Stimulated activated CD8-positive, alpha-beta memory T cell treated with anti-CD3 and anti-CD28 coated beads, Interleukin-4, amount 100 ng/mL, for 1 hour (primary cell): ENCODE measurements around the gene ASGR1.
A peak's percentile ranks its signal among the peaks of the same experiment; 100 is the strongest.
"Not testable (repeated sequence)": the region's sequence is repeated elsewhere in the genome, so short reads cannot be mapped to it uniquely, and the experiment has no call there.

Source experiments
- DNase-seq, 2 donors: peaks; one replicate each; pipeline ENCODE4 v3.0.0-alpha.2; 2020; ENCODE audit warnings: low read depth in 2 of 2, low spot score in 1 of 2

ASGR1 gene

DNA sequence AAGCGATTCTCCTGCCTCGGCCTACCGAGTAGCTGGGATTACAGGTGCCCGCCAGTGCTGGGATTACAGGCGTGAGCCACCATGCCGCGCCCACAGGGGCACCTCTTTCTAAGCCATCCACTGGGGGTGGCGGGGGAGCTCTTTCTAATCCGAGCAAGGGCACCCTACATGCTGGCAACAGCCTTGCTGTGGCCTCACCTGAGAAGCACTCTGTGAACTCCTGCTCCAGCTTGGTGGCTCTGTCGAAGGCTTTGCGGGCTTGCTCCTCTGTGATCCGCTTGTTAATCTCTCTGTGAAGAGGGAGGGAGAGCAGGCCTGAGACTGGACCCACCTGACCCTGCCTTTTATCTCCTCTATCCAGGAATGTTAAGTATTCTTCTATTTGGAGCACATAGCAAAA, 11.9 kb upstream of the ASGR1 start:
- DNase-seq = no peak

DNA sequence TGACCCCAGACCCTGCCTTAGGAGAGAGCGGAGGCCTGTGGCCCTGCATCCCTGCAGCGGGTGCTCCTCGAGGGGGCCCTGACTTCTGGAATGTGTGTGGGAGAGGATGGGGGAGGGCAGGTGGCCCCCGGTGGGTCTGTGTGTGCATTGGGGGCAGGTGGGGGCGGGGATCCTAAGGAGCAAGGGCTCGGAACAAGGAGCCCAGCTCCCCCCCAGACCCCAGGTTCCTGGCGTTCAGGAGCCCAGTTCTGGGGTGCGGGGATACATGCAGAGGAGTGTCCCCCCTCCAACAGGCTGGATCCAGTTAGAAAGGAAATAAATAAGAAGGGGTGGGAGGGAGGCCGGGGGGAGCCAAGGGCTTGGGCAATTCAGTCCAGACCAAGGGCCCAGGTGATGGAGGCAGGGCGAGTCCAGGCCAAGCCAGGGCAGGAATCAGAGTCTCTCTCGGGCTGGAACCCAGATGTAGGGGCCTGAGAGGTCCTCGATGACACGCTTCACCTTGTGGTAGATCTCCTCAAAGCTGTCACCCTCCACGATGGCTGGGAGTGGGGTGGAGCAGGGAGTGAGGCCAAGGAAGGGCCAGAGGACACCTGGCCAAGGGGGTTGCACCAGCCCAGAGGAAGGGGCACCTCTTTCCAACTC, 11.2 kb upstream of the ASGR1 start:
- DNase-seq = no peak

- no peak for DNase-seq
Observed at GRCh38 chr17:7186241-7186640, 7.1 kb upstream of the ASGR1 start.

DNA sequence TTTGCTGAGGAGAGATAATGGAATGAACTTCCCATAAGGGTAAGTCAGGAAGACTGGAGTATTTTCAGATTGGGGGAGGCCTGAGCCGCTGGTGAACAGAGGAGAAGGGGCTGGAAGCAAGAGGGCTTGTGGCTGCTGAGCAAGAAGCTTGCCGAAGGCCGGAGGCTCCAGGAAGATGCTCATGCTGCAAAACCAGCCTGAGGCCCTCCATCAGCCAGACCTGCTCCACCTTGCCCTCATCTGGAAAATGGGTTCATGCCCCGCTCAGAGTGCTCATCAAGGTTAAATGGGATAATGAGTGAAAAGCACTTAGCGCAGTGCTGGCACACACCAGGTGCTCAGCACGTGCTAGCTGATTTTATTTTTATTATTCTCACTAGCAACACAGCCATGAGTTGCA, 5.5 kb upstream of the ASGR1 start:
- no peak for DNase-seq

GRCh38 chr17:7184091-7184488, 4.9 kb upstream of the ASGR1 start:
- no peak for DNase-seq

- DNase-seq = no peak
Observed at GRCh38 chr17:7183433-7184090, 4.4 kb upstream of the ASGR1 start.

DNA sequence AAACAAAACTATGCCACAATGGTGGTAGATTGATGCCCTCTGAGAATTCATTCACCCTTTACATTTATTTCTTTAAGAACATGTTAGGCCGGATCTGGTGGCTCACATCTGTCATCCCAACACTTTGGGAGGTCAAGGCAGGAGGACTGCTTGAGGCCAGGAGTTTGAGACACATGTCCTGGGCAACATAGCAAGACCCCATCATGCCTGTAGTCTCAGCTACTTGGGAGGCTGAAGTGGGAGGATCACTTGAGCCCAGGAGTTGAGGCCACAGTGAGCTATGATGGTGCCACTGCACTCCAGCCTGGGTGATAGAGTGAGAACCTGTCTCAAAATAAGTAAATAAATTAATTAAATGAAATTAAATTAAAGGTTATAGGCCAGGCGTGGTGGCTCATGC, 2.9 kb upstream of the ASGR1 start:
- DNase-seq = not testable (repeated sequence)

DNA sequence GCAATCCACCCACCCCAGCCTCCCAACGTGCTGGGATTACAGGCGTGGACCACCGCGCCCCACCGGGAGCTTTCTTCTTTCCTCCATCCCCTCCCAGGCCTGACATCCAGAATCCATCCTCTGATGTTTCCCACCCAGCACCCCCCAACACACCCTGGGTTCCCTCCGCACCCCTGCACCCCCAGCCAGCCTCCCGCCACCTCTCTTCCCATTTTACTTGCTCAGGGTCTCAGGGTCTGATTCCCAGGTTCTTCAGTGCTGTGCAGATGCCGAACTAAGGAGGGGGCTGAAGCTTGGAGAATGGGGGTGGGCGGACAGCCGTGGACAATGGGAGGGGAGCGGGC, 225 bp downstream of the ASGR1 start:
- no peak for DNase-seq

- DNase-seq = no peak
Observed at GRCh38 chr17:7177954-7178477, 1.2 kb downstream of the ASGR1 start.

DNA sequence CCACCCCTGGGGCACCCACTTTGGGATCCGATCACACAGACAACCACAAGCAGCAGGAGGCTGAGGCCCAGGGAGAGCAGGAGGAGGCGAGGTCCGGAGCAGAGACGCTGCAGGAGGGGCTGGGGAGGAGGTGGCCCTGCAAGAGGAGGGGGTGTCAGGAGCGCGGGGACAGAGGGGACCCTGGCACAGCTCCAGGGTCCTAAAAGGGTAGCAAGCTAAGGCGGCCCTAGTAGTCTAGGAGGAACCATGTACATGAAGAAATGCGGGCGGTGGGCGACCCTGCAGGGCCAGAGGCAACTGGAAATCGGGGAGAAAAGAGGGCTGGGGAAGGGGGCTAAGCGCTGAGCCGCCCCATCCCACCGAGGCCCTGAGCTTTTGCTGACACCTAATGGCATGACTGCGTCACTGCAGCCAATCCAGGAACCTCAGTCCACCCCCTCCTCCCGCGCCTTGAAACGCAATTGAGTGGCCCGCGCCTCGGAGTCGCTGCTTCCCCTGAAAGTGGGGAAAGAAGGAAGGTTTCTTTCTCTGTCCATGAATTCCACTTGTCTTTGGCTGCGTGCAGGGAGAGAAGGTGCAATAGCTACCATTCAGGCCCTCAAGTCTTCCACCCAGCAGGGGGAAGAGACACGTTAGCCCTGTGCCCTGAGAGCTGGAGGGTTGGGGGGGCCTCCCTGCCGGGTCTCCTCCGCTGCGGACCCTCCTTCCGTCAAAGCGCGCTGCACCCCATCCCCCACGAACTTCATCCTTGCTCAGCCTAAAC, 1.8 kb downstream of the ASGR1 start:
- DNase-seq = peak; percentile 23 to 42

- no peak for DNase-seq
Observed at GRCh38 chr17:7176841-7177190, 2.4 kb downstream of the ASGR1 start.

DNA sequence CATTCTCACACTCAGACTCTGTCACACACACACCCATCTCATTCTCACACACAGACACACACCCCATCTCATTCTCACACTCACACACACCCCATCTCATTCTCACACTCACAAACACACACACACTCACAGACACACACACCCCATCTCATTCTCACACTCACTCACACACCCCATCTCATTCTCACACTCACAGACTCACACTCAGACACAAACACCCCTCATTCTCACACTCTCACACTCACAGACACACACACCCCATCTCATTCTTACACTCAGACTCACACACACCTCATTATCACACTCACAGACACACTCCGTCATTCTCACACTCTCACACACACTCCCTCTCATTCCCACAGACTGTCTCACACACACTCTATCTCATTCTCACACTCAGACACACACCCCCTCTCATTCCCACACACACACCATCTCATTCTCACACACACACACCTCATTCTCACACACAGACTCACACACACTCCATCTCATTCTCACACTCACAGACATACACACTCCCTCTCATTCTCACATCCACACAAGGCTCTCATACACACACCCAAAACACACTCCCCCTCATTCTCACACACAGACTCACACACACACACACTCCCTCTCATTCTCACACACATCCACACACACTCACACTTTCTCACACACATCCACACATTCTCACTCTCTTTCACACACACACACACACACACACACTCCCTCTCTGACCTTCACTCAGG, 2.9 kb downstream of the ASGR1 start:
- no peak for DNase-seq

- no peak for DNase-seq
Observed at GRCh38 chr17:7175330-7175733, 3.8 kb downstream of the ASGR1 start.

DNA sequence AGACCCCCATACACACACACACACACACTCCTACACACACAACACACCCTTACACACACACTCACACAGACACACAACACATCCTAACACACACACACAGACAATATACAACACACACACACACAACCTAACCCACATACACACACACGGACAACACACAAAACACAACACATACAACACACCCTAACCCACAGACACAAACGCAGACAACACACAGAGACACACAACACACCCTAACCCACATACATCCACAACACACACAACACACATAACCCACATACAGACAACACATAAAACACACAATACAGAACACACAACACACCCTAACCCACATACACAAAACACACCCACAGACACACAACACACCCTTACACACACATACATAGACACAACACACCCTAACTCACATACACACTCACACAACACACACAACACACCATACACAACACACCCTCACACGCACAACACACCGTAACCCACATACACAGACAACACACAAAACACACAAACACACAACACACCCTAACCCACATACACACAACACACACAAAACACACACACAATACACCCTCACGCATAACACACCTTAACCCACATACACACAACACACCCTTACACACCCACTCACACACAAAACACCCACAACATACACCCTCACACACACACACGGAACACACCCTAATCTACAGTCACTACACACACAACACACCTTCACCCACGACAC, 4.4 kb downstream of the ASGR1 start:
- DNase-seq = no peak

GRCh38 chr17:7173687-7174602, 5.2 kb downstream of the ASGR1 start:
- peak in 1 of 2 donors; percentile 8 for DNase-seq

DNA sequence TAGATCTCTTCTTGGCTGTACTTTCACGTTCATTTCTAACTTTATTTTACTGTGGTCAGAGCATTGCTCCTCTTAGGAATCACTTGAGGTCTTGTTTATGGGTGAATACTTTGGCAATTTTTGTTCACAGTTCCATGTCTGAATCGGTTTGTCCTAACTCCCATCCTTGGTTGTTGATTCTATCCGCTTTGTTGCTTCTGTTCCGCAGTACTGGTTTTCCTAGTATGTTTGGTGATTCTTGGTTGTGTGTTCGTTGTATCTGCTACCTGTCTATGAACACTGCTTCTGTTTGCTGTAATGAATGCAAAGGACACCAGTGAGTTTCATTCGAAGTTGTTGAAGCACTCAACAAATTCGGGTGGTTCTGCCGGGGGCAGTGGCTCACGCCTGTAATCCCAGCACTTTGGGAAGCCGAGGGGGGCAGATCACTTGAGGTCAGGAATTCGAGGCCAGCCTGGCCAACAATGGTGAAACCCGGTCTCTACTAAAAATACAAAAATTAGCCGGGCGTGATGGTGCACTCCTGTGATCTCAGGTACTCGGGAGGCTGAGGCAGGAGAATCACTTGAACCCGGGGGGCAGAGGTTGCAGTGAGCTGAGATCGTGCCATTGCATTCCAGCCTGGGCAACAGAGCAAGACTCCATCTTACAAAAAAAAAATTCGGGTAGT, 6.5 kb downstream of the ASGR1 start:
- DNase-seq = not testable (repeated sequence)

GRCh38 chr17:7169565-7169908, 9.6 kb downstream of the ASGR1 start:
- not testable (repeated sequence) for DNase-seq

- DNase-seq = not testable (repeated sequence)
Observed at GRCh38 chr17:7168841-7169564, 10.2 kb downstream of the ASGR1 start.

DNA sequence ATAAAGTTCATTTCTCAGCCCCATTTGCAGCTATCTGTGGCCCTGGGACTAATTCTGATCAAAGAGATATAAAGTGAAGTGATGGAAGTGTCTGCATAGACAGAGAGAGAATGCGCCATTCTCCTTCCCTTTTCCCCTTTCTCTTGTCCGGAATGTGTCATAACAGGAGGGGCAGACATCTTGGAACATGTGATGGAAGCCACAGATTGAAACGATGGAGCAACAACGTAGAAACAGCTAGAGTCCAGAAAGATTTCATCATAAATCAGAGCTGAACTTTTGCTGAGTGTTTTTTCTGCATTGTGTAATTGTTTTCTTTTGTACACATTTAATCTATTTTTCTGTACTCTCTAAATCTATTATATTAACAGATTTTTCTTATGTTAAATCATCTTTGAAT, 11.3 kb downstream of the ASGR1 start:
- no peak for DNase-seq
